HL-60 (cell line): ENCODE results near the gene PANK4.

Experiments used
- DNase-seq, 2 experiments: peaks; one replicate each; pipeline ENCODE4 v3.0.0-alpha.2; 2010 to 2020; ENCODE audit warnings: low read depth in 1 of 2, low spot score in 1 of 2
- H3K27ac ChIP-seq: fragments of 250-450 bp; sonication (Bioruptor Pico); replicated peaks from 2 replicates; pipeline ENCODE4 v1.5.1; 2020; ENCODE audit warnings: mild to moderate bottlenecking, moderate library complexity
- H3K27me3 ChIP-seq: fragments of 250-450 bp; sonication (Bioruptor Pico); 2 replicates; pipeline ENCODE4 v1.5.1; 2021; ENCODE audit warnings: mild to moderate bottlenecking, moderate library complexity; ENCODE audit not compliant: insufficient read depth, poor library complexity, severe bottlenecking
- H3K4me3 ChIP-seq: replicated peaks from 2 replicates; pipeline ENCODE4 v1.5.1; 2011; ENCODE audit warnings: mild to moderate bottlenecking, control low read depth, low read length; ENCODE audit not compliant: insufficient read depth
- GABPA ChIP-seq: IDR thresholded peaks from 2 replicates; pipeline ENCODE4 v1.6.1; 2012; ENCODE audit warnings: low read depth
- POLR2AphosphoS5 ChIP-seq: IDR thresholded peaks from 2 replicates; pipeline ENCODE4 v1.6.1; 2012; ENCODE audit warnings: low read depth
- SPI1 ChIP-seq: IDR thresholded peaks from 2 replicates; pipeline ENCODE4 v1.6.1; 2012; ENCODE audit warnings: low read depth, mild to moderate bottlenecking, borderline replicate concordance
- TF ChIP-seq, protein P1 (sequence below): IDR thresholded peaks from 2 replicates; pipeline ENCODE4 v1.6.1; 2012; ENCODE audit warnings: low read depth; ENCODE audit not compliant: insufficient replicate concordance
- TF ChIP-seq, protein P2 (sequence below): IDR thresholded peaks from one replicate; pipeline ENCODE4 v1.5.1; 2011; ENCODE audit warnings: low read length, control low read depth, inconsistent platforms; ENCODE audit not compliant: insufficient read depth

The PANK4 gene

DNA sequence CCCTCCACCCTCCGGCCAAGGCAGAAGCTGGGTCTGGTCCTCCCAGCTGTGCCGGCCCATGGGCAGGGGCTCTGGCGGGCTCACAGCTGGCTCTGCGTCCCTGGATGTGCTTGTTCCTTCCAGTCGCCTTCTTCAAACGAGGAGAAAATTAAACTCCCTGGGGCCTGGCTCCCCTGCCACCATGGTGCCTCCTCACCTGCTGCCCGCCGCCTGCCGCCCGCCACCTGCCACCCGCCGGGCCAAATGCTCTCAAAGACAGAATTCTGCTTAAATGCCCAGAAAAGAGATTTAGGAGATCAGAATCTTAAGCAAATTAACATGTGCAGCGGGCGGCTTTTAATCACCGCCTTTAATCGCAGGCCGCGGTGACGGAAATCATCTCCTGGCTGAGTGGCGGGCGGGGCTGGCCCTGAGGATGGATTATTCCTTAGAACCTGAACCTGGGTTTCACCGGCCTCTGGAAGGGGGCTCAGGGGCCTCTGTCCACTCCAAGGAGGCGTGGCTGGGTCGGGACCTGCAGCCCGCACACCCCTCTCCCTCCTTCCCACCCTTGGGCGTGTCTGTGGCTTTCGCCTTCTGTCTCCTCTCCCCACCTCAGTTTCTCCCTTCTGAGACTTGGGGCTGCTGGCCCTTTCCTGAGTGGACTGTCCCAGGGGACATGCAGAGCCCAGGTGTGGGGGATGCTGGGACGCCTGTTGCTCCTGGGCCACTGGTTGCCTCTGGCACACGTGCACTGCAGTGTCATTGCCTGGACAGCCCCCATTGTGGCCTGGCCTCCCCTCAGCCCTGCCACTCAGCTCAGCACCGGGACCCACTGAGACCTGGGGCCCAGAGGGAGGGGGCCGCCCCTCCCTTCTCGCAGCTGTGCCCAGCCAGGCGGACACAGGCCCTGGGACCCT lies 60.8 kb downstream of the PANK4 start:
- Histone ChIP-seq H3K4me3 (no peak overlapping the region), H3K27ac (no peak overlapping the region), H3K27me3 (no peaks in the 10 kb centered on the region)
- DNase-seq = no peak
- TF ChIP-seq SPI1 (no peak), GABPA (no peak), POLR2AphosphoS5 (no peak)
- TF ChIP-seq, protein P1, sequence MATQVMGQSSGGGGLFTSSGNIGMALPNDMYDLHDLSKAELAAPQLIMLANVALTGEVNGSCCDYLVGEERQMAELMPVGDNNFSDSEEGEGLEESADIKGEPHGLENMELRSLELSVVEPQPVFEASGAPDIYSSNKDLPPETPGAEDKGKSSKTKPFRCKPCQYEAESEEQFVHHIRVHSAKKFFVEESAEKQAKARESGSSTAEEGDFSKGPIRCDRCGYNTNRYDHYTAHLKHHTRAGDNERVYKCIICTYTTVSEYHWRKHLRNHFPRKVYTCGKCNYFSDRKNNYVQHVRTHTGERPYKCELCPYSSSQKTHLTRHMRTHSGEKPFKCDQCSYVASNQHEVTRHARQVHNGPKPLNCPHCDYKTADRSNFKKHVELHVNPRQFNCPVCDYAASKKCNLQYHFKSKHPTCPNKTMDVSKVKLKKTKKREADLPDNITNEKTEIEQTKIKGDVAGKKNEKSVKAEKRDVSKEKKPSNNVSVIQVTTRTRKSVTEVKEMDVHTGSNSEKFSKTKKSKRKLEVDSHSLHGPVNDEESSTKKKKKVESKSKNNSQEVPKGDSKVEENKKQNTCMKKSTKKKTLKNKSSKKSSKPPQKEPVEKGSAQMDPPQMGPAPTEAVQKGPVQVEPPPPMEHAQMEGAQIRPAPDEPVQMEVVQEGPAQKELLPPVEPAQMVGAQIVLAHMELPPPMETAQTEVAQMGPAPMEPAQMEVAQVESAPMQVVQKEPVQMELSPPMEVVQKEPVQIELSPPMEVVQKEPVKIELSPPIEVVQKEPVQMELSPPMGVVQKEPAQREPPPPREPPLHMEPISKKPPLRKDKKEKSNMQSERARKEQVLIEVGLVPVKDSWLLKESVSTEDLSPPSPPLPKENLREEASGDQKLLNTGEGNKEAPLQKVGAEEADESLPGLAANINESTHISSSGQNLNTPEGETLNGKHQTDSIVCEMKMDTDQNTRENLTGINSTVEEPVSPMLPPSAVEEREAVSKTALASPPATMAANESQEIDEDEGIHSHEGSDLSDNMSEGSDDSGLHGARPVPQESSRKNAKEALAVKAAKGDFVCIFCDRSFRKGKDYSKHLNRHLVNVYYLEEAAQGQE = no peak
- TF ChIP-seq, protein P2, sequence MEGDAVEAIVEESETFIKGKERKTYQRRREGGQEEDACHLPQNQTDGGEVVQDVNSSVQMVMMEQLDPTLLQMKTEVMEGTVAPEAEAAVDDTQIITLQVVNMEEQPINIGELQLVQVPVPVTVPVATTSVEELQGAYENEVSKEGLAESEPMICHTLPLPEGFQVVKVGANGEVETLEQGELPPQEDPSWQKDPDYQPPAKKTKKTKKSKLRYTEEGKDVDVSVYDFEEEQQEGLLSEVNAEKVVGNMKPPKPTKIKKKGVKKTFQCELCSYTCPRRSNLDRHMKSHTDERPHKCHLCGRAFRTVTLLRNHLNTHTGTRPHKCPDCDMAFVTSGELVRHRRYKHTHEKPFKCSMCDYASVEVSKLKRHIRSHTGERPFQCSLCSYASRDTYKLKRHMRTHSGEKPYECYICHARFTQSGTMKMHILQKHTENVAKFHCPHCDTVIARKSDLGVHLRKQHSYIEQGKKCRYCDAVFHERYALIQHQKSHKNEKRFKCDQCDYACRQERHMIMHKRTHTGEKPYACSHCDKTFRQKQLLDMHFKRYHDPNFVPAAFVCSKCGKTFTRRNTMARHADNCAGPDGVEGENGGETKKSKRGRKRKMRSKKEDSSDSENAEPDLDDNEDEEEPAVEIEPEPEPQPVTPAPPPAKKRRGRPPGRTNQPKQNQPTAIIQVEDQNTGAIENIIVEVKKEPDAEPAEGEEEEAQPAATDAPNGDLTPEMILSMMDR = no peak

DNA sequence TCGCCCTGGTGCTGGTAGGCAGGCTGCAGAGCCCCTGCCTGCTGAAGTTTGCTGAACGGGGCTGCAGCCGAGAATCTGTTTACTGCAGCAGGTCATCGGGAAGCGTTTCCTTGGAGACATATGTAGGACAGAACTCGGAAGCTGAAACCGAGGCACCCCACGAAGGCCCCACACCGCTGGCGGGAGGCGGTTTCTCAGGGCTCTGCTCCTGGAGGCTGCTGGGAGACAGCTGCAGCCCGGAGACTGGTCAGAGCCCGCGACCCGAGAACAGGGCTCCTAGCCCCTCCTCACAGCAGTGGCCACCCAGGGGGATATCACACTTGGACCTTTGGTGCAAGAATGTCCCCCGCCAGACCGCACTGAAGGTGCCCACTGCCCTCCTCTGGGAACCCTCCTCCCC lies 63.0 kb downstream of the PANK4 start:
- DNase-seq = no peak
- TF ChIP-seq POLR2AphosphoS5 (no peak), GABPA (no peak), SPI1 (no peak)
- TF ChIP-seq, protein P2 = no peak
- TF ChIP-seq, protein P1 = no peak
- Histone ChIP-seq H3K27me3 (no peaks in the 10 kb centered on the region), H3K27ac (no peak overlapping the region), H3K4me3 (no peak overlapping the region)

DNA sequence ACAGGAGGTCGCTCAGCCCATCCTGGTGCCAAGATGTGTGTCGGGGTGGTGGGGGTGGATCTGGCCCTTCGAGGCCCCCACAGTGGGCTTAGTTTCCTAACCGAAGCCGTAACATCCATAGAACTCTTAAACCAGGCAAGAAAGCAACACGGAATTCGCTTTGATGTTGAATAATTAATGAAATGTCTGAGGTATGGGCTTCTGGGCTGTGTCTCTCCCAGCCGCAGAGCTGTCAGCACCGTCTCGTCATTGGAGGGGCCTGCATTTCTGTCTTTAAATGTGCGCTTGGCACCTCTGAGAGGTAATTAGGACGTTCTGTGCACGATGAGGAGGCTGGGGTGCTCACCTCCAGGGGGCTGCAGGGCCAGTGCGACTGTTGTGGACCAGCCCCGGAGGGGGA lies 63.6 kb downstream of the PANK4 start:
- TF ChIP-seq GABPA (no peak), SPI1 (no peak), POLR2AphosphoS5 (no peak)
- H3K4me3 ChIP-seq = no peak overlapping the region
- no peak for DNase-seq
- no peak overlapping the region for H3K27ac ChIP-seq
- H3K27me3 ChIP-seq = no peaks in the 10 kb centered on the region

DNA sequence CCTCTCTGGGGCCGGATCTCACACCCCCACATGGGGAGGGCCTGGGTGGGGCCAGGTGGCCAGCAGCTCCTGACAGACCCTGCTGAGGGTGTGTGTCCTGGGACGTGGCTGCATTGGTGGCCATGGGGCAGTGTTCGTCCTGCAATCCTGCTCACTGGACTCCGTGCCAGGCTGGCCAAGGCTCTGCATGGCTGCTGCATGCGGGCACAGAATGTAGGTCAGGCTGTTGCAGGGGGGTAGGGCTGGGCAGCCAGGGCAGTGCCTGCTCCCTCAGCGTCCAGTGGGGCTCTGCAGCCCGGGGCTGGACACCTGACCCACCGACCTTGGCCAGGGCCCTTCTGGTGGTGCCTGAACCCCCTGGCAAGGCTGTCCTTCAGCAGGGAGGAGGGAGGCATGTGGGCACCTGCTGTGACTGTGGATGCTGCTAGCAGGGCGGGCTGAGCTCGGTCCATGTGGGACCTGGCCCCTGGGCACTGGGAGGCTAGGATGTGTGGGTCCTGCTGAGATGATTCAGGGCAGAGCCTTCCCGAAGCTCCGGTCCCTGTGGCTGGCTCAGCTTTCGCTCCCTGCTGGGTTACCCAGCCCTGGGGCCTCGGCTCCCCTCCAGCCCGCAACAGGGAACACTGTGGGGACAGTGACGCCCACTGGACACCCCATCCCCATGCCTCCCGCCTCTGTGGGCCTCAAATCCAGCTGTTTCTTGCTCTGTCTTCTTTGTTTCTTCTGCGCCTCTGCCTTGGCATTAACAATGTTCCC lies 65.2 kb downstream of the PANK4 start:
- Histone ChIP-seq H3K27me3 (peaks cover 3% of the 10 kb centered on the region), H3K27ac (no peak overlapping the region), H3K4me3 (no peak overlapping the region)
- DNase-seq = no peak
- TF ChIP-seq, protein P2 = no peak
- TF ChIP-seq, protein P1 = no peak
- TF ChIP-seq POLR2AphosphoS5 (no peak), SPI1 (no peak), GABPA (no peak)
